ENCODE results near the gene PDCL3. TPM values are rescaled to one million over a fixed set of nuclear protein-coding genes. Genes with fewer than 3 reads are reported as not detected.

Gene PDCL3
- 24.4 and 25.8 TPM in 2 replicates for total RNA-seq

DNA sequence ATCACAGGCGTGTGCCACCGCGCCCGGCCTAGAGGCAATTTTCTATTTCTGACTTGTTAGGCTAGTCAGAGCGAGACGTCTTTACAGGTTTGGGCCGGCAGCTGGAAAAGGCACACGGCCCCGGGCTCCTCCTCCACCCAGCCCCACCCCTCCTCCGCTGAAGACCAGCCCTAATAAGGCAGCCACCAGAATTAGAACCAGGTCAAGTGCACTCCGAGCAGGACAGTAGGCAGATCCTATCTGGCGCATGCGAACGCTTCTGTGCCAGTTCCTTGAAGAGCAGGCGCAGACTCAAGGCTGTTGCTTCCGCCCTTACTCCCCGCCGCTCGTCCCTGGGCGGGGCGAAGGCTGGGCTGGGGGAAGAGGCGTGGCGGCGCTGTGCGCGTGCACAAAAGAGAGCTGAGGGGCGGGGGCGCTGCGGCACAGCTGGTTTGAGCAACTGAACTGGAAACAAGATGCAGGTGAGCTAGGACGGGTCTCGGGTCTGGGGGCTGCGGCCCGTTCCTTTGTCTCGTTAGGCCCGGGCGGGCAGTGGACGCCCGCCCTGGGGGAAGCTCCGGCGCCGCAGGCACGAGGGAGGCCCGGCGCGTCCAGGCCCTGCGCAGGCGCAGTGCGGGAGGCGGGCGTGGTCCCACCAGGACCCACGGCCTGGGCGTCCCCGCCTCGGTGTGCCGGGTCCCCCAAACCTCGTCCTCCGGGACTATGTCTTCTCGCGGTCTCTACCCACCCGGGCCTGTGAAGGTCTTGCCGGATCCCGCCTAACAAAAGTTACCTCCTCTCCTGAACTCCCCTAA is at the start of gene PDCL3:
Gene PDCL3 (plus strand): TSS at position 381 of the 794 bp plus-strand sequence. CDS start 75 bp downstream, at position 456.

Other genes with a start within 250 kb of the PDCL3 start
- 0.15 TPM in 1 of 2 replicates, not detected in the other for gene LONRF2, start 240.5 kb upstream of the PDCL3 start, total RNA-seq
- 14.3 TPM in 2 replicates for gene CHST10, start 145.3 kb upstream of the PDCL3 start, total RNA-seq
- not detected in 2 replicates for gene NMS, start 92.5 kb upstream of the PDCL3 start, total RNA-seq

All from epithelial cell of umbilical artery (primary cell).